GM23248 (cell line): ENCODE results near the gene TEAD2. TPM values are rescaled to one million over a fixed set of nuclear protein-coding genes. Genes with fewer than 3 reads are reported as not detected.
A peak's percentile ranks its signal among the peaks of the same experiment; 100 is the strongest.

Experiments used
- DNase-seq: peaks from one replicate; pipeline ENCODE4 v3.0.0-alpha.2; 2015
- H2AFZ ChIP-seq: fragments of 200-600 bp; sonication (generic); 2 replicates; pipeline ENCODE4 v1.6.1; 2016; ENCODE audit warnings: antibody characterized with exemption
- H3F3A ChIP-seq: fragments of 200-600 bp; sonication (generic); 2 replicates; pipeline ENCODE4 v1.6.1; 2016; ENCODE audit warnings: mild to moderate bottlenecking, antibody characterized with exemption, mixed run types; ENCODE audit not compliant: insufficient read depth
- H3K27ac ChIP-seq: fragments of 200-600 bp; sonication (generic); 2 replicates; pipeline ENCODE4 v1.5.1; 2016; ENCODE audit warnings: mild to moderate bottlenecking
- H3K27me3 ChIP-seq: fragments of 200-600 bp; sonication (generic); replicated peaks from 2 replicates; pipeline ENCODE4 v1.6.1; 2016; ENCODE audit warnings: mild to moderate bottlenecking; ENCODE audit not compliant: insufficient read depth
- H3K36me3 ChIP-seq: fragments of 200-600 bp; sonication (generic); 2 replicates; pipeline ENCODE4 v1.6.1; 2016; ENCODE audit warnings: low read depth, mild to moderate bottlenecking
- H3K4me1 ChIP-seq: fragments of 200-600 bp; sonication (generic); 2 replicates; pipeline ENCODE4 v1.6.1; 2016; ENCODE audit warnings: mild to moderate bottlenecking; ENCODE audit not compliant: insufficient read depth
- H3K4me2 ChIP-seq: fragments of 200-600 bp; sonication (generic); one replicate; pipeline ENCODE4 v1.6.1; 2016; ENCODE audit warnings: mild to moderate bottlenecking; ENCODE audit not compliant: unreplicated experiment
- H3K4me3 ChIP-seq: fragments of 200-600 bp; sonication (generic); 2 replicates; pipeline ENCODE4 v1.5.1; 2016; ENCODE audit warnings: mild to moderate bottlenecking
- H3K79me2 ChIP-seq: fragments of 200-600 bp; sonication (generic); 2 replicates; pipeline ENCODE4 v1.6.1; 2016; ENCODE audit warnings: mild to moderate bottlenecking; ENCODE audit not compliant: insufficient read depth
- H3K9ac ChIP-seq: fragments of 200-600 bp; sonication (generic); 2 replicates; pipeline ENCODE4 v1.6.1; 2016; ENCODE audit warnings: mild to moderate bottlenecking
- H3K9me2 ChIP-seq: fragments of 200-600 bp; sonication (generic); 2 replicates; pipeline ENCODE4 v1.6.1; 2016; ENCODE audit warnings: mixed run types, mild to moderate bottlenecking, moderate library complexity; ENCODE audit not compliant: insufficient read depth
- H3K9me3 ChIP-seq: fragments of 200-600 bp; sonication (generic); one replicate; pipeline ENCODE4 v1.6.1; 2017; ENCODE audit warnings: low read depth
- H4K20me1 ChIP-seq: fragments of 200-600 bp; sonication (generic); 2 replicates; pipeline ENCODE4 v1.6.0; 2016; ENCODE audit not compliant: insufficient read depth
- EZH2 ChIP-seq: fragments of 200-600 bp; sonication (generic); IDR thresholded peaks from 2 replicates; pipeline ENCODE4 v1.6.1; 2018; ENCODE audit warnings: antibody characterized with exemption, mild to moderate bottlenecking; ENCODE audit not compliant: insufficient read depth, poor library complexity, severe bottlenecking
- EZH2phosphoT487 ChIP-seq: fragments of 200-600 bp; sonication (generic); IDR thresholded peaks from 2 replicates; pipeline ENCODE4 v1.6.1; 2018; ENCODE audit warnings: antibody characterized with exemption, moderate library complexity, mild to moderate bottlenecking, low read depth; ENCODE audit not compliant: insufficient read depth
- WGBS, 2 experiments: methylation state at CpG; one replicate each; pipeline ENCODE4 v1.1.6; 2015 to 2017; ENCODE audit warnings: low lambda C conversion rate in 2 of 2, low coverage in 1 of 2; ENCODE audit errors: missing lambda C conversion rate in 2 of 2; 5-methylcytosine and 5-hydroxymethylcytosine counted together
- in situ Hi-C: fragments of 300-500 bp; cut with MboI; formaldehyde crosslinking; loops from 2 replicates; pipeline ENCODE4 v1.15.0; 2020
- polyA plus RNA-seq: library from polyadenylated mRNA; unstranded; fragments of >200 nt; fragmentation: Nextera tagmentation; extraction: Ambion mirVana; gene quantifications from 2 replicates; pipeline ENCODE4 v1.2.1, GENCODE V29; 2016
- total RNA-seq: library from RNA; depleted of rRNA; stranded (reverse); fragments of >200 nt; shearing (Covaris generic); gene quantifications from 2 replicates; pipeline ENCODE4 v1.2.3, GENCODE V29; 2014

The TEAD2 gene
- total and polyA plus RNA-seq, 2 experiments from 2014 or later: 7.8 to 18.7 TPM

- H3K9ac ChIP-seq: no peak overlapping the region
- no peaks in the 10 kb centered on the region for H3K79me2 ChIP-seq
- no peak overlapping the region for H2AFZ ChIP-seq
- H3K4me2 ChIP-seq: no peak overlapping the region
- H4K20me1 ChIP-seq: no peaks in the 10 kb centered on the region
- no peaks in the 10 kb centered on the region for H3K27me3 ChIP-seq
- WGBS, 2 experiments: 83 to 84% methylated on average over 7 of the region's 7 CpGs
- no peak for TF ChIP-seq EZH2phosphoT487
- no peak for TF ChIP-seq EZH2
- H3K36me3 ChIP-seq: no peaks in the 10 kb centered on the region
- in situ Hi-C loops: no loop called here
- no peaks in the 10 kb centered on the region for H3K9me2 ChIP-seq
- DNase-seq: no peak
- H3K27ac ChIP-seq: no peak overlapping the region
- no peaks in the 10 kb centered on the region for H3K4me1 ChIP-seq
- H3K9me3 ChIP-seq: no peaks in the 10 kb centered on the region
- no peak overlapping the region for H3K4me3 ChIP-seq
- H3F3A ChIP-seq: no peaks in the 10 kb centered on the region
Observed at GRCh38 chr19:49356382-49356781, 5.8 kb downstream of the TEAD2 start.

DNA sequence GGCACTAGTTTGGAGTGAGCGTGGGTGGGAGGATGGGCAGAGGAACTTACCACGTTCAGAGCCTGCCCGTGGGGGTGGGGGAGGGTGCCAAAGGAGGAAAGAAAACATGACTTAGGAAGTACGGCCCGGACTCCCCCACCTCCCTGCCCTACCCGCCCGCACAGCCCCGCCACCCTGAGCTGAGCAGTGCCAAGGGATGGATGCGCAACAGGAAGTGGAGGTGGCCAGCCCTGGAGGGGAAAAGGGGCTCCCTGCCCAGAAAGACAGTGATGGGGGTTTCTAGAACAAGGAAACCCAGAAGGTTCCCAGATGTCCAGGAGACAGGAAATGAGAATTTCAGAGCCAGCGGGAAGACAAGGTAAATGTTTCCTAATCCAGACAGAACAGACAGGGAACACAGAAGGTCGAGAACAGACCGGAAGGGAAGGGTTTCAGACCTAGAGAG, 6.3 kb downstream of the TEAD2 start:
- no peaks in the 10 kb centered on the region for H3K27me3 ChIP-seq
- DNase-seq: no peak
- H3K4me2 ChIP-seq: no peak overlapping the region
- no peak overlapping the region for H2AFZ ChIP-seq
- no peak overlapping the region for H3K4me3 ChIP-seq
- no peak overlapping the region for H3K27ac ChIP-seq
- H3K79me2 ChIP-seq: no peaks in the 10 kb centered on the region
- no peaks in the 10 kb centered on the region for H4K20me1 ChIP-seq
- no peaks in the 10 kb centered on the region for H3K36me3 ChIP-seq
- no peak overlapping the region for H3K9ac ChIP-seq
- in situ Hi-C loops: no loop called here
- TF ChIP-seq EZH2: no peak
- no peak for TF ChIP-seq EZH2phosphoT487
- no peaks in the 10 kb centered on the region for H3K9me2 ChIP-seq
- H3K4me1 ChIP-seq: no peaks in the 10 kb centered on the region
- H3K9me3 ChIP-seq: no peaks in the 10 kb centered on the region
- H3F3A ChIP-seq: no peaks in the 10 kb centered on the region
- WGBS, 2 experiments: 77 to 85% methylated on average over 5 to 12 of the region's 12 CpGs

- Histone ChIP-seq H3K4me1 (no peaks in the 10 kb centered on the region), H4K20me1 (no peaks in the 10 kb centered on the region), H3K27ac (no peak overlapping the region)
Observed at GRCh38 chr19:49349567-49349966, 12.6 kb downstream of the TEAD2 start.

GRCh38 chr19:49348305-49349189, 13.7 kb downstream of the TEAD2 start:
- H2AFZ ChIP-seq: peak overlapping the region; percentile 79
- H3K4me3 ChIP-seq: no peak overlapping the region
- no peak overlapping the region for H3K4me2 ChIP-seq
- no peaks in the 10 kb centered on the region for H3K79me2 ChIP-seq
- no peak overlapping the region for H3K9ac ChIP-seq
- no peaks in the 10 kb centered on the region; the same call in 1 of the 2 replicates for H3K36me3 ChIP-seq
- H4K20me1 ChIP-seq: no peaks in the 10 kb centered on the region
- TF ChIP-seq EZH2 (no peak), EZH2phosphoT487 (no peak)
- no peak for DNase-seq
- H3F3A ChIP-seq: no peaks in the 10 kb centered on the region
- H3K27me3 ChIP-seq: no peaks in the 10 kb centered on the region
- no peaks in the 10 kb centered on the region for H3K4me1 ChIP-seq
- no peaks in the 10 kb centered on the region for H3K9me2 ChIP-seq
- no peaks in the 10 kb centered on the region for H3K9me3 ChIP-seq
- in situ Hi-C loops: no loop called here
- no peak overlapping the region for H3K27ac ChIP-seq
- WGBS, 2 experiments: 73 to 75% methylated on average over 12 of the region's 12 CpGs

More at GRCh38 chr19:49349567-49349966, 12.6 kb downstream of the TEAD2 start:
- in situ Hi-C loops: no loop called here
- Histone ChIP-seq H3F3A (no peaks in the 10 kb centered on the region), H3K79me2 (no peaks in the 10 kb centered on the region), H3K27me3 (no peaks in the 10 kb centered on the region), H3K4me3 (no peak overlapping the region), H3K9ac (no peak overlapping the region), H3K9me3 (no peaks in the 10 kb centered on the region), H3K4me2 (no peak overlapping the region), H2AFZ (no peak overlapping the region), H3K36me3 (no peaks in the 10 kb centered on the region; the same call in 1 of the 2 replicates), H3K9me2 (no peaks in the 10 kb centered on the region)
- WGBS, 2 experiments: 94 to 100% methylated on average over 2 of the region's 2 CpGs
- TF ChIP-seq EZH2phosphoT487 (no peak), EZH2 (no peak)
- no peak for DNase-seq
